ENCODE data around the gene PUS1. TPM values are rescaled to one million over a fixed set of nuclear protein-coding genes. Genes with fewer than 3 reads are reported as not detected.

PUS1 gene
- total RNA-seq, 2 donors from 2014 or later, result 37.3 to 56.7 TPM

GRCh38 chr12:131930510-131930909 lies 1.4 kb downstream of the PUS1 start:
- Histone ChIP-seq H3K27ac (ENCODE audit: low read depth, low read length) (no peak overlapping the region), H3K4me1 (ENCODE audit: control insufficient read depth, insufficient read depth, low read length) (no peaks in the 10 kb centered on the region), H3K9ac (ENCODE audit: extremely low read depth, low read length, poor library complexity, severe bottlenecking) (peak overlapping the region; percentile 70), H3K9me3 (ENCODE audit: control insufficient read depth, low read length) (no peaks in the 10 kb centered on the region), H3K27me3 (ENCODE audit: control insufficient read depth, insufficient read depth, low read length, poor library complexity, severe bottlenecking) (no peaks in the 10 kb centered on the region), H3K4me3 (ENCODE audit: low read length) (peak overlapping the region; percentile 75), H3K36me3 (ENCODE audit: control insufficient read depth, insufficient read depth, low read length) (peaks cover 41% of the 10 kb centered on the region)
- WGBS, 2 experiments (ENCODE audit: insufficient coverage in 1 of 2, insufficient read length in 1 of 2), result 82 to 85% methylated on average over 4 to 9 of the region's 9 CpGs
- H3K4me3 Mint-ChIP-seq, result peak overlapping the region; percentile 92
- H3K27ac Mint-ChIP-seq, result peak overlapping the region; percentile 32
- no peak for DNase-seq
- H3K27me3 Mint-ChIP-seq (ENCODE audit: insufficient read depth), result peaks cover 2% of the 10 kb centered on the region
- peaks cover 36% of the 10 kb centered on the region for H3K36me3 Mint-ChIP-seq (ENCODE audit: low read depth)
- H3K9me3 Mint-ChIP-seq, result peaks cover 19% of the 10 kb centered on the region
- peaks cover 3% of the 10 kb centered on the region for H3K4me1 Mint-ChIP-seq
- TF ChIP-seq CTCF (conservative IDR thresholded peaks at IDR 0.05), result no peak

- H3K27me3 Mint-ChIP-seq (ENCODE audit: insufficient read depth), result no peaks in the 10 kb centered on the region
- no peak overlapping the region for H3K27ac Mint-ChIP-seq
- Histone ChIP-seq H3K9me3 (ENCODE audit: control insufficient read depth, low read length) (no peaks in the 10 kb centered on the region), H3K4me1 (ENCODE audit: control insufficient read depth, insufficient read depth, low read length) (no peaks in the 10 kb centered on the region), H3K27ac (ENCODE audit: low read depth, low read length) (no peak overlapping the region), H3K9ac (ENCODE audit: extremely low read depth, low read length, poor library complexity, severe bottlenecking) (no peak overlapping the region), H3K27me3 (ENCODE audit: control insufficient read depth, insufficient read depth, low read length, poor library complexity, severe bottlenecking) (no peaks in the 10 kb centered on the region), H3K4me3 (ENCODE audit: low read length) (no peak overlapping the region), H3K36me3 (ENCODE audit: control insufficient read depth, insufficient read depth, low read length) (peaks cover 60% of the 10 kb centered on the region)
- peaks cover 3% of the 10 kb centered on the region for H3K4me1 Mint-ChIP-seq
- peaks cover 60% of the 10 kb centered on the region for H3K36me3 Mint-ChIP-seq (ENCODE audit: low read depth)
- no peak overlapping the region for H3K4me3 Mint-ChIP-seq
- DNase-seq, result no peak
- no peak for TF ChIP-seq CTCF (conservative IDR thresholded peaks at IDR 0.05)
- 95 to 100% methylated on average over 4 to 6 of the region's 8 CpGs for WGBS, 2 experiments (ENCODE audit: insufficient coverage in 1 of 2, insufficient read length in 1 of 2)
- H3K9me3 Mint-ChIP-seq, result no peaks in the 10 kb centered on the region
These were observed 4.3 kb downstream of the PUS1 start for GRCh38 chr12:131933387-131933786.

- H3K4me3 ChIP-seq (ENCODE audit: low read length), result no peak overlapping the region
- TF ChIP-seq CTCF (conservative IDR thresholded peaks at IDR 0.05), result no peak
- H3K4me1 Mint-ChIP-seq, result peaks cover 3% of the 10 kb centered on the region
- no peak for DNase-seq
- no peak overlapping the region for H3K4me3 Mint-ChIP-seq
- H3K4me1 ChIP-seq (ENCODE audit: control insufficient read depth, insufficient read depth, low read length), result no peaks in the 10 kb centered on the region
- no peaks in the 10 kb centered on the region for H3K27me3 Mint-ChIP-seq (ENCODE audit: insufficient read depth)
- WGBS, 2 experiments (ENCODE audit: insufficient coverage in 1 of 2, insufficient read length in 1 of 2), result 94 to 98% methylated on average over 11 of the region's 11 CpGs
- H3K27ac Mint-ChIP-seq, result no peak overlapping the region
- H3K9me3 Mint-ChIP-seq, result no peaks in the 10 kb centered on the region
- H3K36me3 ChIP-seq (ENCODE audit: control insufficient read depth, insufficient read depth, low read length), result peaks cover 69% of the 10 kb centered on the region
- peaks cover 70% of the 10 kb centered on the region for H3K36me3 Mint-ChIP-seq (ENCODE audit: low read depth)
- no peak overlapping the region for H3K27ac ChIP-seq (ENCODE audit: low read depth, low read length)
- no peaks in the 10 kb centered on the region for H3K9me3 ChIP-seq (ENCODE audit: control insufficient read depth, low read length)
- H3K27me3 ChIP-seq (ENCODE audit: control insufficient read depth, insufficient read depth, low read length, poor library complexity, severe bottlenecking), result no peaks in the 10 kb centered on the region
- H3K9ac ChIP-seq (ENCODE audit: extremely low read depth, low read length, poor library complexity, severe bottlenecking), result no peak overlapping the region
These were observed 5.5 kb downstream of the PUS1 start for GRCh38 chr12:131934535-131934934.
